ENCODE measurements around the gene PJVK.
"Not testable (repeated sequence)": the region's sequence is repeated elsewhere in the genome, so short reads cannot be mapped to it uniquely, and the experiment has no call there.

PJVK gene

GRCh38 chr2:178417916-178418315 lies 33.3 kb upstream of the PJVK start:
- Histone ChIP-seq H3K4me3 (no peak overlapping the region), H3K36me3 (peaks cover 0 to 2% (median 0%) of the 10 kb centered on the region in 3 donors), H3K27ac (no peak overlapping the region), H3K27me3 (no peaks in the 10 kb centered on the region), H3K9me3 (no peaks in the 10 kb centered on the region), H3K4me1 (peaks cover 0 to 9% (median 5%) of the 10 kb centered on the region in 4 donors)
- no peak for DNase-seq
- intact Hi-C loops (cut with DNase I; ENCODE audit: low total_unique reads), result loop anchor here (10.0 kb wide), 1 partner anchor 283 kb away; no protein-coding TSS in a partner anchor
- TF ChIP-seq, protein P1, sequence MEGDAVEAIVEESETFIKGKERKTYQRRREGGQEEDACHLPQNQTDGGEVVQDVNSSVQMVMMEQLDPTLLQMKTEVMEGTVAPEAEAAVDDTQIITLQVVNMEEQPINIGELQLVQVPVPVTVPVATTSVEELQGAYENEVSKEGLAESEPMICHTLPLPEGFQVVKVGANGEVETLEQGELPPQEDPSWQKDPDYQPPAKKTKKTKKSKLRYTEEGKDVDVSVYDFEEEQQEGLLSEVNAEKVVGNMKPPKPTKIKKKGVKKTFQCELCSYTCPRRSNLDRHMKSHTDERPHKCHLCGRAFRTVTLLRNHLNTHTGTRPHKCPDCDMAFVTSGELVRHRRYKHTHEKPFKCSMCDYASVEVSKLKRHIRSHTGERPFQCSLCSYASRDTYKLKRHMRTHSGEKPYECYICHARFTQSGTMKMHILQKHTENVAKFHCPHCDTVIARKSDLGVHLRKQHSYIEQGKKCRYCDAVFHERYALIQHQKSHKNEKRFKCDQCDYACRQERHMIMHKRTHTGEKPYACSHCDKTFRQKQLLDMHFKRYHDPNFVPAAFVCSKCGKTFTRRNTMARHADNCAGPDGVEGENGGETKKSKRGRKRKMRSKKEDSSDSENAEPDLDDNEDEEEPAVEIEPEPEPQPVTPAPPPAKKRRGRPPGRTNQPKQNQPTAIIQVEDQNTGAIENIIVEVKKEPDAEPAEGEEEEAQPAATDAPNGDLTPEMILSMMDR (IDR thresholded peaks at IDR 0.05), result no peak

DNA sequence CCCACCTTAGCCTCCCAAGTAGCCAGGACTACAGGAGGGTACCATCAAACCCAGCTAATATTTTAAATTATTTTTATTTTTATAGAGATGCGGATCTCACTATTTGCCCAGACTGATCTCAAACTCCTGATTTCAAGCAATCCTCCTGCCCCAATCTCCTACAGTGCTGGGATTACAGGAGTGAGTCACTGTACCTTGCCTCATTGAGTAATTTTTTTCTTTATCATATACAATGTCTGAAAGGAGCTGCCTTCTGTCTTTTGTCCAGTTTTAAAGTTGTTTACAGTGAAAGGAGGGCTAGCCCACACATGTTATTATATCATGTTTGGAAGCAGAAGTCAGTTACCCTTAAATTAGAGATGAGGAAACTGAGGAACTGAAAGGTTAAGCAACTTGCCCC lies 32.8 kb upstream of the PJVK start:
- no peak for DNase-seq
- TF ChIP-seq, protein P1 (IDR thresholded peaks at IDR 0.05), result no peak
- Histone ChIP-seq H3K4me1 (peaks cover 0 to 7% (median 5%) of the 10 kb centered on the region in 4 donors), H3K36me3 (peaks cover 0 to 4% (median 0%) of the 10 kb centered on the region in 3 donors), H3K4me3 (no peak overlapping the region), H3K27ac (no peak overlapping the region), H3K9me3 (no peaks in the 10 kb centered on the region), H3K27me3 (no peaks in the 10 kb centered on the region)
- intact Hi-C loops (cut with DNase I; ENCODE audit: low total_unique reads), result loop anchor here (10.0 kb wide), 1 partner anchor 284 kb away; no protein-coding TSS in a partner anchor

GRCh38 chr2:178419123-178419522 lies 32.1 kb upstream of the PJVK start:
- Histone ChIP-seq H3K4me3 (no peak overlapping the region), H3K27ac (no peak overlapping the region), H3K4me1 (peaks cover 0 to 7% (median 5%) of the 10 kb centered on the region in 4 donors), H3K36me3 (peaks cover 0 to 4% (median 0%) of the 10 kb centered on the region in 3 donors), H3K9me3 (no peaks in the 10 kb centered on the region), H3K27me3 (no peaks in the 10 kb centered on the region)
- TF ChIP-seq, protein P1 (IDR thresholded peaks at IDR 0.05), result no peak
- intact Hi-C loops (cut with DNase I; ENCODE audit: low total_unique reads), result loop anchor here (10.0 kb wide), 1 partner anchor 284 kb away; no protein-coding TSS in a partner anchor
- DNase-seq, result no peak

GRCh38 chr2:178420463-178420999 lies 30.6 kb upstream of the PJVK start:
- intact Hi-C loops (cut with DNase I; ENCODE audit: low total_unique reads), result no loop called here
- TF ChIP-seq, protein P1 (IDR thresholded peaks at IDR 0.05), result no peak
- Histone ChIP-seq H3K27ac (no peak overlapping the region), H3K36me3 (peaks cover 0 to 5% (median 4%) of the 10 kb centered on the region in 3 donors), H3K4me1 (no peaks in the 10 kb centered on the region), H3K9me3 (no peaks in the 10 kb centered on the region), H3K27me3 (no peaks in the 10 kb centered on the region), H3K4me3 (no peak overlapping the region)
- DNase-seq, result no peak

DNA sequence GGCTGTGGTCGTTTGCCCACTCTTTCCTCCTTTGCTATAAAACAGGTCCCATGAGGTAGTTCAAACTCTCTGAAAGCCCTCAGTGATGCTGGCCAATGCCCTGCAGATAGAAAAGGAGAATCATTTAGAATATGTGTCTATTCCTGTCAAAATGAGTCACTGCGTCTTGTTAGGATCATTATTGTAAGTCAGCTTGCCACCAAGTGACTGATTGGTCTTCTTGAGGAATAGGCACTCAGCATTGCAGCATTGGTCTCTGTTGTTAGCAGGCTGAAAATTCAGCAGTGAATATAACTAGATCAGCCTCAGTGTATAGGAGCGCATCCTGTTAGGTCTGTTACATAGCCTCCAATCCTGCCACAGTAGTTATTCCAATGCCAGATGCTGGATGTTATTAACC lies 29.1 kb upstream of the PJVK start:
- TF ChIP-seq, protein P1 (IDR thresholded peaks at IDR 0.05), result no peak

DNA sequence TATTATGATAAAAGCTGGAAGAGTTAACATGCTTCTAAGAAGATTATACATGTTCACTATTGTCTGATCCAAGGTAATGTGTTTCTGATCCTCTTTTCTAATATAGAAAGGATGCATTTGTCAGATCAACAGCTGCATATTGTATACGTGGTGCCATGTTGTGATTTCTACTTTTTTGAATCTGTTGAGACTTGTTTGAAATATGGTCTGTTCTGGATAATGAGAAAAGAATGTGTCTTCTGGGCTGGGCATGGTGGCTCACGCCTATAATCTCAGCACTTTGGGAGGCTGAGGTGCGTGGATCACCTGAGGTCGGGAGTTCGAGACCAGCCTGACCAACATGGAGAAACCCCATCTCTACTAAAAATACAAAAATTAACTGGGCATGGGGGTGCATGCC lies 27.4 kb upstream of the PJVK start:
- H3K4me3 ChIP-seq; H3K27ac ChIP-seq; DNase-seq; H3K4me1 ChIP-seq; H3K9me3 ChIP-seq; H3K27me3 ChIP-seq; intact Hi-C loops (cut with DNase I; ENCODE audit: low total_unique reads): not testable (repeated sequence)
- H3K36me3 ChIP-seq, result peaks cover 11 to 31% (median 26%) of the 10 kb centered on the region in 3 donors

More for the DNA sequence above, 29.1 kb upstream of the PJVK start:
- H3K36me3 ChIP-seq, result peaks cover 11 to 15% (median 11%) of the 10 kb centered on the region in 3 donors
- H3K27ac ChIP-seq, result no peak overlapping the region
- intact Hi-C loops (cut with DNase I; ENCODE audit: low total_unique reads), result no loop called here
- H3K4me1 ChIP-seq, result no peaks in the 10 kb centered on the region
- H3K27me3 ChIP-seq, result no peaks in the 10 kb centered on the region
- DNase-seq, result no peak
- no peak overlapping the region for H3K4me3 ChIP-seq
- peaks cover 0 to 2% (median 0%) of the 10 kb centered on the region in 3 donors for H3K9me3 ChIP-seq
